B cell (primary cell): Measurements from ENCODE around the gene ERN2. TPM values are rescaled to one million over a fixed set of nuclear protein-coding genes. Genes with fewer than 3 reads are reported as not detected.

Experiments used
- ATAC-seq: fragments of 200-7000 bp; cut with Tn5 transposase; one replicate; pipeline ENCODE4 v1.10.0; 2021; ENCODE audit warnings: low read depth, mild to moderate bottlenecking, moderate number of reproducible peaks, moderate library complexity
- CTCF ChIA-PET: fragments of 350-600 bp; sonication (Branson Sonifier 250); formaldehyde crosslinking; loops from one replicate; lab custom pipeline; 2021; ENCODE audit warnings: antibody characterized with exemption, inconsistent platforms; lab: Charles Lee
- POLR2A ChIA-PET: fragments of 350-600 bp; sonication (Branson Sonifier 250); formaldehyde crosslinking; loops from one replicate; lab custom pipeline; 2021; ENCODE audit warnings: antibody characterized with exemption; lab: Charles Lee
- DNase-seq: peaks from one replicate; pipeline ENCODE4 v3.0.0; 2013
- H2AFZ ChIP-seq: 2 replicates; pipeline ENCODE4 v1.6.1; 2012; ENCODE audit warnings: mild to moderate bottlenecking, low read depth, low read length; ENCODE audit not compliant: insufficient read depth, poor library complexity, severe bottlenecking
- H3K27ac ChIP-seq, 2 donors: 1 replicate in 1 of 2; 2 replicates in 1 of 2; pipeline ENCODE4 v1.5.1; 2012 to 2013; ENCODE audit warnings: low read length in 2 of 2, mild to moderate bottlenecking in 2 of 2, moderate library complexity in 1 of 2
- H3K27me3 ChIP-seq, 4 experiments: fragments of 200-600 bp in 1 of 4; sonication (generic) in 1 of 4; replicated peaks in 1 of 4; 1 replicate in 2 of 4; 2 replicates in 2 of 4; pipeline versions ENCODE4 v1.6.1 to v1.7.0; 2013 to 2016; ENCODE audit warnings: low read length in 3 of 4, mild to moderate bottlenecking in 2 of 4, mixed read lengths in 1 of 4, moderate library complexity in 1 of 4; ENCODE audit not compliant: insufficient read depth in 4 of 4, control insufficient read depth in 3 of 4; ENCODE audit errors: control extremely low read depth in 1 of 4
- H3K36me3 ChIP-seq, 2 experiments: replicated peaks in 1 of 2; 1 replicate in 1 of 2; 2 replicates in 1 of 2; pipeline versions ENCODE4 v1.6.1 to v1.7.1; 2013; ENCODE audit warnings: low read length in 1 of 2; ENCODE audit not compliant: insufficient read depth in 2 of 2, control insufficient read depth in 1 of 2; ENCODE audit errors: control extremely low read depth in 1 of 2, extremely low read depth in 1 of 2
- H3K4me1 ChIP-seq, 2 donors: fragments of 200-600 bp in 1 of 2; sonication (generic) in 1 of 2; 1 replicate in 1 of 2; 2 replicates in 1 of 2; pipeline versions ENCODE4 v1.5.1 to v1.6.1; 2013 to 2017; ENCODE audit warnings: low read length in 2 of 2; ENCODE audit not compliant: control insufficient read depth in 2 of 2, insufficient read depth in 2 of 2
- H3K4me2 ChIP-seq: replicated peaks from 2 replicates; pipeline ENCODE3; 2012; ENCODE audit warnings: mild to moderate bottlenecking, low read depth, low read length; ENCODE audit not compliant: poor library complexity, severe bottlenecking
- H3K4me3 ChIP-seq, 5 experiments: fragments of 200-600 bp in 1 of 5; sonication (generic) in 1 of 5; 1 replicate in 3 of 5; 2 replicates in 2 of 5; pipeline versions ENCODE4 v1.5.1 to v1.7.0; 2011 to 2016; ENCODE audit warnings: low read length in 4 of 5, mild to moderate bottlenecking in 4 of 5, low read depth in 2 of 5, control low read depth in 1 of 5, moderate library complexity in 1 of 5; ENCODE audit not compliant: insufficient read depth in 1 of 5; ENCODE audit errors: control extremely low read depth in 1 of 5, extremely low read depth in 1 of 5
- H3K79me2 ChIP-seq: fragments of 200-600 bp; sonication (generic); one replicate; pipeline ENCODE4 v1.6.0; 2016; ENCODE audit warnings: low read length; ENCODE audit not compliant: control insufficient read depth, insufficient read depth
- H3K9ac ChIP-seq: fragments of 200-600 bp; sonication (generic); 2 replicates; pipeline ENCODE4 v1.6.1; 2017; ENCODE audit warnings: mild to moderate bottlenecking, low read length, moderate library complexity
- H3K9me3 ChIP-seq, 3 donors: one replicate each; pipeline versions ENCODE4 v1.6.1 to v1.7.1; 2013; ENCODE audit warnings: low read length in 2 of 3; ENCODE audit not compliant: control insufficient read depth in 2 of 3, insufficient read depth in 1 of 3; ENCODE audit errors: control extremely low read depth in 1 of 3
- H4K20me1 ChIP-seq: 2 replicates; pipeline ENCODE4 v1.6.0; 2012; ENCODE audit warnings: mild to moderate bottlenecking, low read length; ENCODE audit not compliant: insufficient read depth, control insufficient read depth, poor library complexity, severe bottlenecking
- H3K27ac Mint-ChIP-seq: one replicate; pipeline ENCODE4 v1.8.0; 2021; ENCODE audit warnings: mixed read lengths
- H3K27me3 Mint-ChIP-seq: one replicate; pipeline ENCODE4 v1.8.0; 2021; ENCODE audit warnings: mixed read lengths
- H3K4me1 Mint-ChIP-seq: one replicate; pipeline ENCODE4 v1.8.0; 2021; ENCODE audit warnings: mixed read lengths
- H3K4me3 Mint-ChIP-seq: one replicate; pipeline ENCODE4 v1.8.0; 2021; ENCODE audit warnings: mixed read lengths
- H3K9me3 Mint-ChIP-seq: one replicate; pipeline ENCODE4 v1.8.0; 2022; ENCODE audit warnings: mixed read lengths; ENCODE audit not compliant: insufficient read depth
- EZH2 ChIP-seq: IDR thresholded peaks from 2 replicates; pipeline ENCODE4 v1.6.1; 2012; ENCODE audit warnings: borderline replicate concordance, low read depth, mild to moderate bottlenecking, moderate library complexity, low read length; ENCODE audit not compliant: insufficient read depth, poor library complexity, severe bottlenecking
- WGBS: methylation state at CpG from one replicate; pipeline ENCODE4 v1.1.5; 2013; ENCODE audit warnings: missing lambda C conversion rate; ENCODE audit not compliant: insufficient coverage; 5-methylcytosine and 5-hydroxymethylcytosine counted together
- intact Hi-C: fragments of 100-400 bp; cut with micrococcal nuclease; formaldehyde crosslinking; loops from one replicate; pipeline ENCODE4 v1.10.0; 2022
- polyA plus RNA-seq: library from polyadenylated mRNA; depleted of rRNA; stranded (reverse); fragments of >200 nt; gene quantifications from 2 replicates; pipeline ENCODE4 v1.2.3, GENCODE V29; 2012
- total RNA-seq, 2 donors: library from RNA; stranded (reverse); fragments of 120-200 nt in 1 of 2; gene quantifications; 1 replicate in 1 of 2; 2 replicates in 1 of 2; pipeline versions ENCODE4 v1.2.3 to v1.2.4, GENCODE V29; 2013 to 2022
- TF ChIP-seq, protein P1 (sequence below): fragments of 200-600 bp; IDR thresholded peaks from one replicate; pipeline ENCODE4 v1.8.0; 2022; ENCODE audit warnings: antibody characterized with exemption, mild to moderate bottlenecking

Gene ERN2
- total and polyA plus RNA-seq, 2 donors (not counting 1 experiment from before 2014, with no cell fraction given): not detected

- TF ChIP-seq, protein P1, sequence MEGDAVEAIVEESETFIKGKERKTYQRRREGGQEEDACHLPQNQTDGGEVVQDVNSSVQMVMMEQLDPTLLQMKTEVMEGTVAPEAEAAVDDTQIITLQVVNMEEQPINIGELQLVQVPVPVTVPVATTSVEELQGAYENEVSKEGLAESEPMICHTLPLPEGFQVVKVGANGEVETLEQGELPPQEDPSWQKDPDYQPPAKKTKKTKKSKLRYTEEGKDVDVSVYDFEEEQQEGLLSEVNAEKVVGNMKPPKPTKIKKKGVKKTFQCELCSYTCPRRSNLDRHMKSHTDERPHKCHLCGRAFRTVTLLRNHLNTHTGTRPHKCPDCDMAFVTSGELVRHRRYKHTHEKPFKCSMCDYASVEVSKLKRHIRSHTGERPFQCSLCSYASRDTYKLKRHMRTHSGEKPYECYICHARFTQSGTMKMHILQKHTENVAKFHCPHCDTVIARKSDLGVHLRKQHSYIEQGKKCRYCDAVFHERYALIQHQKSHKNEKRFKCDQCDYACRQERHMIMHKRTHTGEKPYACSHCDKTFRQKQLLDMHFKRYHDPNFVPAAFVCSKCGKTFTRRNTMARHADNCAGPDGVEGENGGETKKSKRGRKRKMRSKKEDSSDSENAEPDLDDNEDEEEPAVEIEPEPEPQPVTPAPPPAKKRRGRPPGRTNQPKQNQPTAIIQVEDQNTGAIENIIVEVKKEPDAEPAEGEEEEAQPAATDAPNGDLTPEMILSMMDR: no peak
- Histone ChIP-seq H3K27me3 (peaks cover 0 to 42% (median 14%) of the 10 kb centered on the region in 4 experiments), H3K79me2 (no peaks in the 10 kb centered on the region), H3K9ac (no peak overlapping the region), H3K4me2 (no peak overlapping the region), H3K4me1 (no peaks in the 10 kb centered on the region), H3K36me3 (no peaks in the 10 kb centered on the region), H3K27ac (no peak overlapping the region), H4K20me1 (no peaks in the 10 kb centered on the region), H3K9me3 (peaks cover 0 to 14% (median 9%) of the 10 kb centered on the region in 3 donors), H3K4me3 (no peak overlapping the region), H2AFZ (no peak overlapping the region)
- Mint-ChIP-seq H3K4me3 (no peak overlapping the region), H3K27ac (no peak overlapping the region), H3K27me3 (peaks cover 53% of the 10 kb centered on the region), H3K4me1 (no peaks in the 10 kb centered on the region), H3K9me3 (peaks cover 7% of the 10 kb centered on the region)
- DNase-seq (no peak), ATAC-seq (no peak)
- intact Hi-C loops: no loop called here
- WGBS: 93% methylated on average over 3 of the region's 3 CpGs
- ChIA-PET CTCF (no interaction called here), POLR2A (no interaction called here)
Observed at GRCh38 chr16:23710504-23710903, 2.5 kb downstream of the ERN2 start.

DNA sequence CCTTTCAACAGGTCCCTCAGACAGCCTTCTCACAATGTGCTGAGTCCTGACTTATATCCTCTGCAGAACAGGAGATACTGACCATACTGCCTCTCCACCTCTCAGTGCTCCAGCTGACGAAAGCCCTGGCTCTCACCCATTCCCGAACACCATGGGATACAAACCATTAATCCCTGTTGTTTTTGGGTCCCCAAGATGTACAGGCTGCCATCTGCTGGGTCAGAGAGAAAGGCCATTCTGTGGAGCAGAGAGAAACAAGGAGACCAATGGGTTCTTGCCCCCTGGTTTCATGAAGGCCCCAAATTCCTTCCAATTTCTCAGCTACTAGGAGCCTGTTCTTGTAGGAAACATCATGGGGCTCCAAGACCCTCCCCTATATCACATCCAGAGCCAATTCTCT, 3.0 kb downstream of the ERN2 start:
- ATAC-seq (no peak), DNase-seq (no peak)
- Histone ChIP-seq H3K27ac (no peak overlapping the region), H3K27me3 (peaks cover 0 to 41% (median 14%) of the 10 kb centered on the region in 4 experiments), H3K4me3 (no peak overlapping the region), H3K79me2 (no peaks in the 10 kb centered on the region), H3K9ac (no peak overlapping the region), H4K20me1 (no peaks in the 10 kb centered on the region), H2AFZ (no peak overlapping the region), H3K4me2 (no peak overlapping the region), H3K9me3 (peaks cover 0 to 14% (median 9%) of the 10 kb centered on the region in 3 donors), H3K36me3 (no peaks in the 10 kb centered on the region), H3K4me1 (no peaks in the 10 kb centered on the region)
- Mint-ChIP-seq H3K4me3 (no peak overlapping the region), H3K27ac (no peak overlapping the region), H3K4me1 (no peaks in the 10 kb centered on the region), H3K9me3 (peaks cover 7% of the 10 kb centered on the region), H3K27me3 (peaks cover 55% of the 10 kb centered on the region)
- CTCF ChIA-PET: no interaction called here
- WGBS: 70% methylated on average over 2 of the region's 2 CpGs
- POLR2A ChIA-PET: no interaction called here
- intact Hi-C loops: no loop called here
- TF ChIP-seq EZH2: no peak
- TF ChIP-seq, protein P1: no peak
